Activated CD4-positive, alpha-beta T cell treated with anti-CD3 and anti-CD28 coated beads, Interleukin-2, amount 50 U/mL, for 16 hours (primary cell): ENCODE measurements around the gene TCF7L2.
"Not testable (repeated sequence)": the region's sequence is repeated elsewhere in the genome, so short reads cannot be mapped to it uniquely, and the experiment has no call there.

Experiments
- DNase-seq: peaks from one replicate; pipeline ENCODE4 v3.0.0-alpha.2; 2020

The TCF7L2 gene

DNA sequence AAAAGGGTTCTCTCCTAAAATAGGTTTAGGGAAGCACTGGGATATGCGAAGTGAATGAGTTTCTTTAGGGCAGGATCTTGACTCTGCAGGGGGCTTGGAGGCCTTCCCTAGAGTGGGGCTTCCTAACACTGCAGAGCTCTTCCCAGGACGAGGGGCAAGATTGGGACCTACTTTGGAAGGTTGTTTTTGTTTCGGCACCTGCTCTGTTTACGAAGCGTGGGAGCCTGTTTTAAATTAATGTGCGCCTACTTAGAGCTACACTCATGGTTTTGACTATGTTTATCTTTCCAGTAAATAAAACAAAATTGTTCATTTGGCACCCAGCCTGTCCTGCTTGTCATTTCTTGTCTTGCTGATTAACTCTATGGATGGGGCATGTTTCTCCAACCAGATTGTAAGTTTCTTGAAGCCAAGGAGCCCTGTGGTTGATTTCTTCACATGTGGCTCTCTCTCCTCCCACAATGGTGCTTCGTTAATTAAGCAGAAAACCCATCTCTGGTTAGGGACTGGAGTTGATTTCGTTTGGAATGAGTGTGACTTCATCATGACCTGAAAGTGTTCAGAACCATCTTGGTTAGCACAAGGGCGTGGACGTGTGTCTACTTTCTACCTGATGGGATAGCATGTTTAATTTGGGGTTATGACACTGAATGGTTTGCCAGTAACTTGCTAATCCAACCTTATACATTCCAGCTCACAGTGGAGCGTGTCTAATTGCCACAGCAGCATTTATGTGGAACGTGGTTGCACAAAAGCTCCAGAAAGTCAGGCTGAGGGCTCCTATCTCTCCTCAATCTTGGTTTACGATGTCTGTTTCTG is 98.1 kb downstream of the TCF7L2 start:
- DNase-seq: no peak

DNA sequence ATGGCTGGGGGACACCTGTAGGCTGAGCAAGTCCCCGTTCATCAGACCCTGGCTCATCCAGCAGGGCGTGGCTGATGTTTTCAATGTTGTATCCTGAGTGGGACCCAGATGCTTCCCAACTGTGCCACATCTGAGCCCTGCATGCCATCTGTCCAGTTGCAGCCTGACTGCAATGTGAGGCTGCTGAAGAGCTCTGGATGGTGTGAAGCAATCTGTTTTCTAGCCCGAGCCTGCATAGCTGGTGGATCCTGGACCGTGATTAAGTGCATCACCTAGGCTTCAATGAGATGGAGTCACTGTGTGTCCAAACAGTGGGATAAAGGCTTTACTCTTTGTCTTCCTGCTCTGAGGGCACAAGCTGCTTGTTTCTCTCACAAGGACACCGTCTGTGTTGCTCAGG is 99.8 kb downstream of the TCF7L2 start:
- DNase-seq: no peak

DNA sequence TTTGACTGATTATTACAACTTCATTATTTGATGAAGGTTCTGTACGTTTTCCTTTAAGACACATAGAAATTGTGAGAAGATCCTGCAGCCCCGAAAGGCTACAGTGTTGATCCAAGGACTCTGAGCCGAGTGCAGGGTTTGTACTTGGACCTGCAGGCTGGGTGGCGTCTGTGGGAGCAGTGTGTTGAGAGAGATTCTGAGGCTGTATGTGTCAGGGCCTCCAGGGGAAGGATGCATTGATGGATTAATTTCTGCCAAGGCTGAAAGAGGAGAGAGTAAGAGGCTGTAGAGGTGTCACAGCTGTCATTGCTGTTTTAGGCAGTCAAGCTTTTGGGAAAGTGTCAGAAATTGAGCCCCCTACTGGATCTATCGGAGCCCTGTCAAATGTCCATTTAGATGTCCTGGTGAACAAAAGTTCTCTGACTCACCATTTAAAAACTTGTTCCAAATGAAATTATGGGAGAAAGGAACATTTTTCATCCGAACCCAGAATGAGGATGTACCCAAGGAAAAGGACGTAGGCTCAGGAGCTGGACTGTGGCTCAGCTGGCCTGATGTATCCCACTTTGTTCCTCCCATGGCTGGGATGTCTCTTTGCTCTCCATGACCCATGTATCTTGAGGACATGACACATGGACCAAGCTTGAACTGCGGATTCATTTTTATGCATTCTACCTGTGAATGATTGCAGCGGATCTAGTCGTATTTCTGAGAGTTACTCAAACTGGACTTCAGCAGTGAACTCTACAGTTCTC is 102.2 kb downstream of the TCF7L2 start:
- no peak for DNase-seq

DNA sequence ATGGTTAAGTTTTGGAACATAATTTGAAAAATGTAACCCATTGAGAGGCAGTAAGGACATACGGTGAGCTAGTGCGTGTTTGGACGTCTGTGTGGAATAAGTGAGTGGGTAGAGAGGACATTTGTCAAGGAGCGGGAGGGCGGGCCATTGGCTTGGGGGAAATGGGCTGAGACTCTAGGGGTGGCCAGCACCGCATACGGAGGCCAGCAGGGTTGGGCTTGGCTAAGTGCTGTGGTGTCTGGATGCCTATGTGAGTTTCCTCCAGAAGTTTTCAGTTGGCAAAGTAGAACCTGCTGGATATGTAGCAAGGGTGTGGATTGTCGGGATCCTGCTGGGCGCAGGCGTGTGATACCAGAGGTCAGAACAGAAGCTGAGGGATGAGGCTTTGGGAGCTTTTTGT is 103.0 kb downstream of the TCF7L2 start:
- no peak for DNase-seq

DNA sequence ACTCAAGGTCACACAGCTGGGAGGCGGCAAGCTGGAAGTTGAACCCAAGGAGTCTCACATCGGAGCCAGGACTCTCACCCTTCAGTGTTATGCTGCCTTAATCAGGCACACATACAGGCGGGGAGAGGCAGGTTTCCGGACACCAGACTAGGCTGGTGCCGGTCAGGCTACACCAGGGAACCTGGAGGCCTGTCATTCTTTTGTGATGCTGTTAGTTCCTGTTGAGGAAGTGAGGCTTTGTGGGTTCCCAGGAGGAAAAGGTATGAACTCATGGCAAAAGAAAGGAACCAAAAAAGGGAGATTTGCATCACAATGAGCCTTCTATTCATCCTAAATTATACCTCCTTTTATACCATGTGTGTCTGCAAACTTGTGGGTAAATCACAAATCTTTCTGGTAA is 103.8 kb downstream of the TCF7L2 start:
- no peak for DNase-seq

DNA sequence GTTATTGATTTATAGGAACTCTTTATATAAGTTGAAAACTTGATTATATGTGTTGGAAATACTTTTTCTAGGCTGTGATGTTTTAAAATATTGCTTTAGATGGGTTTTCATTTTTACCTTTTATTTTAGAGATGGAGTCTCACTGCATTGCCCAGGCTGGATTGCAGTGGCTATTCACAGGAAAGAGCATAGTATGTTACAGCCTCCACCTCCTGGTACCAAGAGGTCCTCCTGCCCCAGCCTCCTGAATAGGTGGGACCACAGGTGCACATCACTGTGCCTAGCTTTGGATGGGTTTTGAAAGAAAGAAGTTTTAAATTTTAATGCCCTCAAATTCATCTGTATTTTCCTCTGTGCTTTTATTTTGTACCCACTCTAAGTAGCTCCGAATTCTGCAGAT is 105.4 kb downstream of the TCF7L2 start:
- no peak for DNase-seq

DNA sequence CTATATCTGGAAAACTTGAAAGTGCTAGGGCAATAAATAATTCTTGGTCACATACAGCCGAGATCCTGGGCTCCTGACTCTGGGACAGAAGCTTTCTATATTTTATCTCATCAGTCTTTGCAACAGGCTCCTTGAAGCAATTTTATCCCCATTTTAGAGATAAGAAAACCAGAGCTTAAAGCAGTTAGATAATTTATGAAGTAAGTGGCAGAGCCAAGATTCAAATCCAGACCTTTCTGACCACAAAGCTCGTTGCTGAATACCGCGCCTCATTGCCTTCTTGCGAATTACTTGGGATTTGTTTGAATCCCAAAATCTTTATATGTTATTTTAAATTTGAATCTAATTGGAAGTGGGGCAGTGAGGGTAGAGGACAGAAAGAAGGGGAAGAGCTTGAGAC is 106.0 kb downstream of the TCF7L2 start:
- DNase-seq: no peak

DNA sequence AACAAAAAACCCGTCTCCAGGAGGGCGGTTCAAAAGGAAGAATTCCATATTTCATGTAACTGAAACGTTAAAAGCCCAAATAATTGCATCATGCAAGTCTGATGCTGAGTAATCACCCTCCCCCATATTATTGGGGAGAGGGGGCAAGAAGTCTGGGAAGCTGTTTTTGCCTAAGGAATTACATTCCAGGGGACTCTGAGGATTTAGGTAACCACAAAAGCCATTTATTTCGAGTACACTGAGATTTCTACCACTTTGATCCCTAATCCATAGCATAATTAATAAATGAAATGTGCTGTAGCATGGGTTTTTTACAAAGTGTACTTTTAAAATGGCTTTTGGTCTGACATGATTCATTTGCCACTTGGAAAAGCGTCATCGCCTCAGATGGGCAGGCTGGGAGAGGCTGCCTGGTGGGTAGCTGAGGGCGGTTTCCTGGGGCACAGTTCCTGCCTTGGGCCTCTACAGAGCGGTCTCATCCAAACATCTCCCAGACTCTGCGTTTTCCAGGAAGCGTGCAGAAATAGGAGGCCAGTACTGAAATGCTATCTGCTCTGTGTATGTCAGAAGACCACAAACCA is 106.5 kb downstream of the TCF7L2 start:
- DNase-seq: no peak

DNA sequence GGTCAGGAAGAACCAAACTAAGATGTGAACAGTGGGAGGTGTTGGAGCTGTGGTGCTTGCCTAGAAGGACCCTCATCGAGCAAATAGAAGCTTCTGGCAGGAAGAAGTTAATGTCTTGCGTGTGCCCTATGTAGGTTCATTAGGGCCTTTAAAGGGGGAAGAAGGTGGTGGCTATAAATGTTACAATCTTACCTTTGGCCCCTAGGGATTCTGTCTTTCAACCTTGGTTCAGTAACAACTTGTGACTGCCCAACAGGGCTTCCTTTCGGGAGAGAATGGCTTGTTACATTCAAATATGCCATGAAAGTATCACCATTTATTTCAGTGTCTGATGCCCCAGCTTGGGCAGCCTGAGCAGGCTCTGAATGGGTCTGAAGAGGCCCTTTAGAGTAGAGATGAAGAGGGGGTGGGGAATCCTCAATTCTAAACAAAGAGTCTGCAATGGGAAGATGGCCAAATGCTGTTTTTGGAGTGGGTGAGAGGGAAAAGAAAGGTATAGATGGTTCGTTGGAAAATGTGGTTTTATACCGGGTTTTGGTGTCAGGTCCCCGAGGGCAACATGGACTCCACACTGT is 108.0 kb downstream of the TCF7L2 start:
- DNase-seq: no peak

DNA sequence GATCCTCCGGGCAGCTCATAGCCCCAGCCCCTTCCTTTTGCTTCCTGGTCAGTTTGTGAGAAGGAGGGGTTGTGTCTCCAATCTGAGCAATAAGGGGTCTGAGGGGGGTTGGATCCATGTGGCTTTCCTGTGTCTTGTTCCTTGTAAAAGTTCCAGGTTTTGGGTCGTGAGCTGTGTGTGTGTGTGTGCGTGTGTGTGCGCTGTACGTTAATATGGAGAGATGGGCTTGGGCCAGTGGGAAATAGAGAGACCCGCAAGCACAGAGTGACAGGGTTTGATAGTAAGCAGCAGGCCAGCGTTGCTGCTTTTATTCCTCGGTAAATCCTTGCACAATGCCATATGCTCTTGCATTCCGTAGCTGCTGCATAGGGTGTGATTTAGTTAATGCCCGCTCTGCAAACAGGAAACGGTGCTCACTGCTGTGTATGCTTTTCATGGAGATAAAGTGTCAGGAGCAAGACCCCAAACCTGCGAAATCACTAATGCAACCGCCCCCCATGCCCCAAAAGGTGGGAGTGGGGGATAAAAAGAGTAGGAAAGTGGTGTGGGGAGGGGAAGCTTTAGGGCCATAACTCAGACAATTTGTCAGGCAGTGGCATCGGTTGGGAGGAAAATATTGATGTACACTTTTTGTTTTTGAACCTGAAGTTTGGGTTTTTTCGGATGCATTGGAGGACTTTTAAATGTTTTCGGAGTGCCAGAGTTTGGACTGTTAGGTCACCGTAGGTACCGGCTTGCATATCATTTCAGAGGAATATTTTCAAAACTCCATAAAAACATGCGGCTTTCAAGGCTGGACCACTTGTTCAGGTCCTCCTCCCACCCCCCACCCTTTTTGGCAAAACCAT is 108.7 kb downstream of the TCF7L2 start:
- DNase-seq: no peak

DNA sequence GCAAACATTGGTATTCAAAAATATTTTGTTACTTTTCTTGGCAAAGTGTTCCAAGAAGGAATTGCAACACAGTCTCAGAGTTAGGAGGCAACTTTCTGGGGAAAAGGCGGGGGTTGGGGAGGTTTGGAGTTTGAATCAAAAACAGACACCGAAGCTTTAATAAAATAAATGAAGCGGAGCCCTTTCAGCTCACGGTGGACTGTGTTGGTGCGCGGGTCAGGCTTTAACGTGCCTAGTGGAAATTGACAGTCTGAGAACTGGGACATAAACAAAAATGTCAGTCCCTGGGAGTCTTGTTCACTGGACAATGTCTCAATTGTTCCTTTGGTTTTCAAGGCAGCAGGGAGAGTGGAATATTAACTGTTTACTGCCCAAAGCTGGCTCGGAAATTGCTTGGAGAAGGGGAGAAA is 109.3 kb downstream of the TCF7L2 start:
- no peak for DNase-seq

DNA sequence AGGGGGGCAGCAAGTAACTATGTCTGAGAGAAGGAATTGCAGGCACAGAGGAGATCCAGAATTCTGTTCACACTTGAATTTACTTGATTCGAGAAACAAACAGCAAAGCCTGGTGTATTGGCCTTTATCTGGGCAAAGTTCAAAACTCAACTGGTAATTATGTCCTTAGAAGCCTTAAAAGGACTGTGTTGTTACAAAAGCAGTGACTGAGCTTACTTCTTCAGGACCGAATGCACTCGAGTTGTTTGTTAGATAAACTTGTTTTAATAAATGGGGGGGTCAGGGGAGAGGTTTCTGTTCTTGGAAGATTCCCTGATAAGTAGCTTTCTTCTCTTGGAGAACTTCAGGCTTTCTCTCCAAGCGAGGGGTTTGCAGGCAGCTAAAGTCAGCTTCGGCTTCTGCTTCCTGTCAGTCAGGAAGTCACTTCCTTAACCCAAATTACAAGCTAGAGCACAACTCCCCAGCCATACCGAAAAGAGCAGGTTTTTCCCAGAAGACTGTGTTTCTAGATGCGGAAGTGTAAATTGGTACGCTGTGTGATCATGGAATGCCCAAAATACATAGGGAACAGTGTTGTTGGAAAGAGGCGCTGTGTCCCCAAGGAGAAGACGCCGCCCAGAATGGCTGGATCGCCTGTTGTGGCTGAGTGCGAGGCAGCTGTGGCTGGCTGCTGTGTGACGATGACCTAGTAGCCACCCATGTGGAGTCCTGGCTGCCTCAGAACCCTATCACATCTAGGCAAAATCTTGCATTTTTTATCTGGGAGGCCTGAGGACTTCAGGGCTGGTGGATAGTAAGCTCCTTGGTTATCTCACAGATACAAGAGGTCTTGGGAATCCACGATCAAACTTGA is 110.4 kb downstream of the TCF7L2 start:
- no peak for DNase-seq

DNA sequence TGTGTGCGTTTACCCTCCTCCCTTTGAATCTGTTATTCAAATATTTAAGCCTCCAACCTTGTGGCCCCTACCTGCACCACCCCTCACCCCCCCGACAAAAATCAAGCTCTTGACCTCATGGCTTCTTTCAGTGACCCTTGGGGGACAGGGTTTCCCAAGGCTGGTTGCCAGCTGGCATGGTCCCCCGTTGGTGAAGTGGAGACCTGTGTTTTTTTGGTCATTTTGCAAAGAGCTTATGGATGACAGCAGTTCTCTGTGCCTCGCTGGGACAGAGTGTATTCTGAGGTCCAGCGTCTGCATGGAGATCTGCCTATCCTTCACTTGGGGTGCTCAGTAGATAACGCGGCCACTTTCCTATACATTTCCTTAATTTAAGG is 111.0 kb downstream of the TCF7L2 start:
- no peak for DNase-seq

DNA sequence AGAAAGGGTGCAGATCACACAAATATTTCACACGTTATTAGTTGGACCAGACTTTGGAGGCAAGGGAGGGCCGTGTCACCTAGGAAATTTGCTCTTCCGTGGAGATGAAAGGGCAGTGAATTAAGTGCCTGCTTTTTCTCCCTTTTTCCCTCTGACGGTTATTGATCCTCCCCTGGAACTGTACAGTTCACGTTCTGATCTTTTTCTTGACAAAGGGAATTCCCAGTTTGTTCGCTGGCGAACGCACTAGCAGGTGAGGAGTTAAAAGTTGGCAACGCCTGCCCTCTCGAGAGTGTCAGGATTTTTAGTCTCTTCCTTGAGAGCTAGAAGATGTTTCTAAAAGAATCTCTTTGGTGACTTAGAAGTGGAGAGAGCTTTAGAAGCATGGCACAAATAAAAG is 111.5 kb downstream of the TCF7L2 start:
- DNase-seq: no peak

DNA sequence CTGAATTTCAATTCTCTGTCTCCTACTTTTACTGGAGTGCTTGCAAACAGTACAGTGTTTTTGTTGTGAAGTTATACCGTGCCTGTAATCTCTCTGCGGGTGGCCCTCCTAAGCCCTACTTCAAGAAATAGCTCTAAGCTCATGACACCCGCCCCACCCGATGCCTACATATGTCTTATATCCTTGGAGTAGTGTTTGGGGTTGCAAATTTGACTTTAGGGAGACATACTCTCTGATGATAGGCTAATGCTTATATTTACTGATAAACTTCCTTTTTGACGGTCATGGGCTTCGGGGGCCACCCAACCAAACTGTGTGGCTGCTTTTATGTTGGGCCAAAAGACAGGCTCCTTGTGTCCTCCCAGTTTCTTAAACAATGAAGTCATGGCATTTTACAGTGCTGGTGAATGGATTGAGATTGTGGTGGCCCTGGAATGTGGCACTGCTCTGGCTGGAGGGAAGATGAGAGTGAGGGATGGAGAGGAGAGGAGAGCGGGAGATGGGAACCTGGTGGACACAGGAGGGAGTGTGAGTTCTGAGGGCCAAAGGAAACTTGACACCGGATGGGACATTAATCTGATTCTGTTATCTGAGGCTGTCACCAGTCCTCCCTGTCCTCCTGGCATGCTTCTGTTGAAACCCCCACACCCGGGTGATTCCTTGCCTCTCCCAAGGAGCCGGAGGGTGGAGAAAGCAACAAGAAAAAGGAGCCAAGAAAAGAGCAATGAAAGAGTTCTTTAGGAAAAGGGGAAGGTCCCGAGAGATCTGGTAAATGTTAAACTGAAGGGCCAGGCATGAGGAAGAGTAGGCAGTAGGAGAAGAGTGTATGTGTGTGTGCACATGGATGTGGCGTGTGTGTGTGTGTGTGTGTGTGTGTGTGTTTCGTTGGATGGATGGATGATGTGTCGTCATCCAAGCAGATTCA is 113.3 kb downstream of the TCF7L2 start:
- DNase-seq: no peak

DNA sequence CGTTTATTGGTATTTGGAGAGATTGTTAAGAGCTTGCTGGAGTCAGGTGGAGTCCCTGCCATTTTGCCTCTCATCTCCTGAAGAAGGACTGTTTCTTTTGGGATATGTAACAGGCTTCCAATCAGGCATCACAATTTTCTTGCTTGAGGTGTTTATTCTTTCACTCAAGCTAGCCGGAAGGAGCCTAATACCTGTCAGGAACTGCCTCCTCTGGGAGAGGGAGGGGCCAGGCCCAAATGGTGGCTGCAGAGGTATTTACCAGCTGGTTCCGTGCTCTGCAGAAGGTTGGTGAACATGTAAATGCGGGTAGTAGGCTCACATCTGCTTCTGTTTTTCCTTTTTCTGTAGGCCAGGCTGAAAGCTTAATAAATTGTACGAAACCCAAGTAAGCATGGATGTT is 114.0 kb downstream of the TCF7L2 start:
- no peak for DNase-seq

DNA sequence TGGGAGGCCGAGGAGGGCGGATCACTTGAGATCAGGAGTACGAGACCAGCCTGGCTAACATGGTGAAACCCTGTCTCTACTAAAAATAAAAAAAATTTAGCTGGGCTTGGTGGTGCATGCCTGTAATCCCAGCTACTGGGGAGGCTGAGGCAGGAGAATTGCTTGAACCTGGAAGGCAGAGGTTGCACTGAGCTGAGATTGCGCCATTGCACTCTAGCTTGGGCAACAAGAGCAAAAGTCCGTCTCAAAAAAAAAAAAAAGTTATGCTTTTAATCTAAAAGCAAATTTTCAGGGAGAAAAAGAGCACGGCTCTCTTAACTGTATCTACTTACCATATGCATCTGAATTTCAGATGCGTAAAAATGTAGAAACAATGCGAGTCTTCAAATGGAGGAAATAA is 116.1 kb downstream of the TCF7L2 start:
- DNase-seq: not testable (repeated sequence)

DNA sequence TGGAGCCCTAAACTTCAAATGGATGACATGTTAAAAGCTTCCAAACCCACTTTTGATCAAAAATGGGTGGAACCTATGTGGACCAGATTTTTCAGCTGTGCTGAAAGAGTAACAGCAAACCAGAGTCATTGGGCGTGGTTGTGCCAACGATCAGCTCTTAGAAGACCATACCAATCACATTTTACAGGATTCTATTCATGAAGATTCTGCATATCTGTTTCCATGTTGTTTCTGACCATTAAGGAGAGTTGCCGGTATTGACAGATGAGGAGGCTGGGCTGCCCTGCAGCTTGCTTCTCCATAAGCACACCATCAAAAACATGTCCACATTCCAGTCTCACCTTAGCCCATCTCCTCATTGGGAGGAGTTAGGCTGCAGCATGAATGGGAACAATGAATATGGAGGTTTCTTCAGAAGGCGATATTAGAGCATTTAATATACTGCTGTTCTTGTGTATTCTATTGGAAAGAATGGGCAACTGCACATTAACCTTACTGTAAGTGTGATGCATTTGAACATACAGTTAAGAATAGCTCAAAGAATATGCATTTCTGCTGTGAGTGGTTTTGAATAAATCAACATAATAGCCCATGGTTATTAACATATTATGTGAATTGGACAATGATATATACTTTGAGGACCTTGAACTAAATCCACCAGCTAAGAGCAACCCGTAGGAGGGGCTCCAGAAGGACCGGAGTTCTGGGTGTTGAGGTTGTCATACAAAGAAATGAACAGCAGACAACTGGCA is 116.7 kb downstream of the TCF7L2 start:
- DNase-seq: no peak

DNA sequence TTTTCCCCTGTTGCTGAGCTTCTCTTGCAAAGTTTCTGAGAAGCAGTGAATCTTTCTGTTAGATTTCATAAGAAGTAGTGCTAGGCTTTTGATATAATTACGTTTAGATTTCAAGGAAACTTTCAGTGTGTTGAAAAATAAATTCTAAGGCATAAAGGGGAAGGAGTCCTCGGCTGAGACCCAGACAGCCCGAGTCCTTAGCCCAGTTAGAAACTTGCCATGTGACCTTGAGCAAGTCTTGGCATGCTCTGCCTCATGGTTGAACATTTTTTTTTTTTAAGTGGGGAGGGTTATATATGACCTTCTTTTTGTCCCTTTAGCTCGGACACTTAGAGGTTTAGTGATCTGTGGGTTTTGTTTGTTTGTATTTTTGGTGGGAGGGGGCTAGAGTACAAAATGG is 117.5 kb downstream of the TCF7L2 start:
- no peak for DNase-seq
